Type B pancreatic cell (in vitro differentiated cells): ENCODE results near the gene NUP210L. TPM values are rescaled to one million over a fixed set of nuclear protein-coding genes. Genes with fewer than 3 reads are reported as not detected.
A peak's percentile ranks its signal among the peaks of the same experiment; 100 is the strongest.

ENCODE experiments used
- DNase-seq: peaks from one replicate; pipeline ENCODE4 v3.0.0; 2021; ENCODE audit warnings: mixed read lengths; ENCODE audit not compliant: unreplicated experiment; ENCODE audit errors: extremely low spot score
- H3K27ac Mint-ChIP-seq: 2 replicates; pipeline ENCODE4 v1.8.0; 2021; ENCODE audit warnings: mild to moderate bottlenecking, mixed read lengths
- H3K27me3 Mint-ChIP-seq: 2 replicates; pipeline ENCODE4 v1.8.0; 2021; ENCODE audit warnings: mixed read lengths
- H3K36me3 Mint-ChIP-seq: 2 replicates; pipeline ENCODE4 v1.8.0; 2021; ENCODE audit warnings: mixed read lengths
- H3K4me1 Mint-ChIP-seq: one replicate; pipeline ENCODE4 v1.8.0; 2021; ENCODE audit warnings: mixed read lengths; ENCODE audit not compliant: unreplicated experiment
- H3K4me3 Mint-ChIP-seq: 2 replicates; pipeline ENCODE4 v1.8.0; 2021; ENCODE audit warnings: mild to moderate bottlenecking, mixed read lengths
- H3K9me3 Mint-ChIP-seq: 2 replicates; pipeline ENCODE4 v1.8.0; 2021; ENCODE audit warnings: mixed read lengths
- total RNA-seq: library from RNA; stranded (reverse); gene quantifications from 2 replicates; pipeline ENCODE4 v1.2.1, GENCODE V29; 2021; ENCODE audit warnings: low replicate concordance
- TF ChIP-seq, protein P1 (sequence below): fragments of 200-600 bp; sonication (generic); conservative IDR thresholded peaks from 2 replicates; pipeline ENCODE4 v1.5.0; 2021; ENCODE audit warnings: antibody characterized with exemption, mild to moderate bottlenecking

The NUP210L gene
- total RNA-seq, 1 donor from 2014 or later: not detected

GRCh38 chr1:154167461-154167860 is 12.6 kb upstream of the NUP210L start:
- H3K4me1 Mint-ChIP-seq: no peaks in the 10 kb centered on the region
- no peak for DNase-seq
- no peaks in the 10 kb centered on the region for H3K27me3 Mint-ChIP-seq
- H3K4me3 Mint-ChIP-seq: no peak overlapping the region
- no peaks in the 10 kb centered on the region for H3K9me3 Mint-ChIP-seq
- H3K36me3 Mint-ChIP-seq: peaks cover 69% of the 10 kb centered on the region
- H3K27ac Mint-ChIP-seq: no peak overlapping the region
- TF ChIP-seq, protein P1, sequence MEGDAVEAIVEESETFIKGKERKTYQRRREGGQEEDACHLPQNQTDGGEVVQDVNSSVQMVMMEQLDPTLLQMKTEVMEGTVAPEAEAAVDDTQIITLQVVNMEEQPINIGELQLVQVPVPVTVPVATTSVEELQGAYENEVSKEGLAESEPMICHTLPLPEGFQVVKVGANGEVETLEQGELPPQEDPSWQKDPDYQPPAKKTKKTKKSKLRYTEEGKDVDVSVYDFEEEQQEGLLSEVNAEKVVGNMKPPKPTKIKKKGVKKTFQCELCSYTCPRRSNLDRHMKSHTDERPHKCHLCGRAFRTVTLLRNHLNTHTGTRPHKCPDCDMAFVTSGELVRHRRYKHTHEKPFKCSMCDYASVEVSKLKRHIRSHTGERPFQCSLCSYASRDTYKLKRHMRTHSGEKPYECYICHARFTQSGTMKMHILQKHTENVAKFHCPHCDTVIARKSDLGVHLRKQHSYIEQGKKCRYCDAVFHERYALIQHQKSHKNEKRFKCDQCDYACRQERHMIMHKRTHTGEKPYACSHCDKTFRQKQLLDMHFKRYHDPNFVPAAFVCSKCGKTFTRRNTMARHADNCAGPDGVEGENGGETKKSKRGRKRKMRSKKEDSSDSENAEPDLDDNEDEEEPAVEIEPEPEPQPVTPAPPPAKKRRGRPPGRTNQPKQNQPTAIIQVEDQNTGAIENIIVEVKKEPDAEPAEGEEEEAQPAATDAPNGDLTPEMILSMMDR: no peak

DNA sequence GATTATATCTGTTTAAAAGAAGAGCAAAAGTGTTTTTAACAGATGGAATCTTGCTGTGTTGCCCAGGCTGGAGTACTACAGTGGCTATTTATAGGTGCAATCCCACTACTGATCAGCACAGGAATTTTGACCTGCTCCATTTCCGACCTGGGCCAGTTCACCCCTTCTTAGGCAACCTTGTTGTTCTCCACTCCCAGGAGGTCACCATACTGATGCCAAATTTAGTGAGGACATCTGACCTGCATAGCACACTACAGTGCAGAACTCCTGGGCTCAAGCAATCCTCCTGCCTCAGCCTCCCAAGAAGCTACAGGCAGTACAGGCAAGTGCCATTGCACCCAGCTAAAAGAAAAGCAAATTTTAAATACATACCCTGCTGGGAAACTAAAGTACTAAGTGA is 11.3 kb upstream of the NUP210L start:
- Mint-ChIP-seq H3K9me3 (no peaks in the 10 kb centered on the region), H3K27me3 (no peaks in the 10 kb centered on the region), H3K36me3 (peaks cover 58% of the 10 kb centered on the region), H3K4me3 (no peak overlapping the region), H3K4me1 (no peaks in the 10 kb centered on the region), H3K27ac (no peak overlapping the region)
- DNase-seq: no peak
- TF ChIP-seq, protein P1: no peak

GRCh38 chr1:154159554-154159953 is 4.7 kb upstream of the NUP210L start:
- Mint-ChIP-seq H3K4me3 (no peak overlapping the region), H3K36me3 (peaks cover 42% of the 10 kb centered on the region), H3K9me3 (no peaks in the 10 kb centered on the region), H3K27ac (no peak overlapping the region), H3K4me1 (peaks cover 7% of the 10 kb centered on the region), H3K27me3 (no peaks in the 10 kb centered on the region)
- TF ChIP-seq, protein P1: no peak
- DNase-seq: no peak

DNA sequence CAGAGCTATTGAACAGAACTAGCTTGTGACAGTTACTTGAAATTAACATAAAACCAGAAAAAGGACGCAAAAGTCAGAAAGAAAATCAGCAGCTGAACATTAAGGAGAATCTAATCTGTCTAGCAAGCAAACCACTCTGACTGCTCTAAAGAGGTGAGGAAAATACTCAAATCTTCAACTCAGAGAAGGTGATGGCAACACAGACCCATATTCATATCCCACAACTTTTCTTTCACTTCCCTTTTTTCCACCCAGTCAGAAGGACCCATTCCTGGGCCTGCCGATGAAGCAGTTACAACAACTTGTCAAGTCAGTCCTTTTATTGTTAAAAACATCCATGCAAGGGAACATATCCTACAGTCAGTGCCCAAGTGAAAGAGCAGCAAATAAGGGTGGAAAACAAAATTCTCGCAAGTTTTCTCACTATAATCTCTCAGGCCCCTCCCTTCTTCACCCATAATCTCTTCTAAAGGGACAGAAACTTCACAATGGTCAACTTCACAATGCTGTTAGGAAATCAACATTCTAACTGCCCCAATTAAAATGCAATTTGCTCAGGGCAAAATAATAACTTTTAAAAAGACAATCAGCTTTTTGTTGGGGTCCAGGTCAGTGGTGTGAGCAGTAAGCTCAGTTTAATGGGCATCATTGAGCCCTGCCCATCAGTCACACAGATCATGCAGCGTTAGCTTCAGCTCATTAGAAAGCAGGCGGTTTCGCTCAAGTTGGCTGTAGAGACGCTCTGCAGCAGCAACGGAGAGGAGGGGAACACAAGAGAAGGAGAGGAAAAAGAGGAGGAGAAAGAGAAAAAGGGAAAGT is 3.6 kb upstream of the NUP210L start:
- Mint-ChIP-seq H3K4me1 (peaks cover 7% of the 10 kb centered on the region), H3K36me3 (peaks cover 41% of the 10 kb centered on the region), H3K9me3 (no peaks in the 10 kb centered on the region), H3K27me3 (no peaks in the 10 kb centered on the region), H3K4me3 (no peak overlapping the region), H3K27ac (peak overlapping the region; percentile 27)
- DNase-seq: no peak
- TF ChIP-seq, protein P1: no peak

- DNase-seq: no peak
- Mint-ChIP-seq H3K9me3 (no peaks in the 10 kb centered on the region), H3K4me3 (no peak overlapping the region), H3K27me3 (no peaks in the 10 kb centered on the region), H3K36me3 (peaks cover 33% of the 10 kb centered on the region), H3K27ac (peak overlapping the region; percentile 27), H3K4me1 (peaks cover 7% of the 10 kb centered on the region)
- TF ChIP-seq, protein P1: no peak
Observed at GRCh38 chr1:154157520-154158306, 2.8 kb upstream of the NUP210L start.
